ENCODE results near the gene PTCHD1. TPM values are rescaled to one million over a fixed set of nuclear protein-coding genes. Genes with fewer than 3 reads are reported as not detected.

Gene PTCHD1
- polyA plus RNA-seq, 1 of the 3 experiments (the other 2 are of a cell fraction) = not detected

GRCh38 chrX:23356189-23356588 is 21.5 kb downstream of the PTCHD1 start:
- Histone ChIP-seq H3K27me3 (ENCODE audit: insufficient read depth) (no peaks in the 10 kb centered on the region; the same call in 1 of the 2 replicates), H3K27ac (ENCODE audit: low read depth in 2 of 2, low read length in 1 of 2) (no peak overlapping the region), H4K20me1 (ENCODE audit: insufficient read depth) (no peaks in the 10 kb centered on the region), H3K4me3 (ENCODE audit: low read depth in 2 of 2, low read length in 1 of 2) (no peak overlapping the region), H3F3A (replicated peaks; ENCODE audit: insufficient read depth) (no peaks in the 10 kb centered on the region), H3K79me2 (ENCODE audit: insufficient read depth) (no peaks in the 10 kb centered on the region), H2AFZ (ENCODE audit: low read depth) (no peak overlapping the region), H3K9me2 (no peaks in the 10 kb centered on the region), H3K36me3 (replicated peaks in 1 of 2; ENCODE audit: control insufficient read depth in 1 of 2, insufficient read depth in 2 of 2, low read length in 1 of 2) (no peaks in the 10 kb centered on the region), H3K4me1 (ENCODE audit: control insufficient read depth in 1 of 2, insufficient read depth in 2 of 2, low read depth in 1 of 2, low read length in 1 of 2) (no peaks in the 10 kb centered on the region), H3K9me3 (no peaks in the 10 kb centered on the region), H3K4me2 (no peak overlapping the region), H3K9ac (no peak overlapping the region)
- DNase-seq = no peak
- WGBS (ENCODE audit: low lambda C conversion rate) = 20% methylated on average over 6 of the region's 6 CpGs
- POLR2A ChIA-PET = no interaction called here
- TF ChIP-seq GABPA (IDR thresholded peaks at IDR 0.05; ENCODE audit: low read depth) (no peak), TEAD4 (IDR thresholded peaks at IDR 0.05; ENCODE audit: borderline replicate concordance, insufficient read depth) (no peak), EZH2phosphoT487 (IDR thresholded peaks at IDR 0.05; ENCODE audit: borderline replicate concordance, low read depth) (no peak), JUND (IDR thresholded peaks at IDR 0.05) (no peak), POLR2AphosphoS5 (IDR thresholded peaks at IDR 0.05; ENCODE audit: low read depth, low read length) (no peak), MEF2A (IDR thresholded peaks at IDR 0.05; ENCODE audit: borderline replicate concordance, low read depth) (no peak), USF1 (IDR thresholded peaks at IDR 0.05; ENCODE audit: borderline replicate concordance, low read depth) (no peak), FOSL2 (IDR thresholded peaks at IDR 0.05; ENCODE audit: borderline replicate concordance, low read depth) (no peak), CHD2 (IDR thresholded peaks at IDR 0.05; ENCODE audit: low read length, partially characterized antibody) (no peak), FOXM1 (IDR thresholded peaks at IDR 0.05; ENCODE audit: low read depth) (no peak), MAX (IDR thresholded peaks at IDR 0.05; ENCODE audit: low read depth) (no peak), RXRA (IDR thresholded peaks at IDR 0.05; ENCODE audit: borderline replicate concordance, low read depth) (no peak), SMC3 (IDR thresholded peaks at IDR 0.05; ENCODE audit: low read depth, low read length) (no peak), MXI1 (IDR thresholded peaks at IDR 0.05; ENCODE audit: low read depth, low read length) (no peak), CTCF (IDR thresholded peaks at IDR 0.05) (no peak)
- TF ChIP-seq, protein P1, sequence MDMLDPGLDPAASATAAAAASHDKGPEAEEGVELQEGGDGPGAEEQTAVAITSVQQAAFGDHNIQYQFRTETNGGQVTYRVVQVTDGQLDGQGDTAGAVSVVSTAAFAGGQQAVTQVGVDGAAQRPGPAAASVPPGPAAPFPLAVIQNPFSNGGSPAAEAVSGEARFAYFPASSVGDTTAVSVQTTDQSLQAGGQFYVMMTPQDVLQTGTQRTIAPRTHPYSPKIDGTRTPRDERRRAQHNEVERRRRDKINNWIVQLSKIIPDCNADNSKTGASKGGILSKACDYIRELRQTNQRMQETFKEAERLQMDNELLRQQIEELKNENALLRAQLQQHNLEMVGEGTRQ (IDR thresholded peaks at IDR 0.05; ENCODE audit: borderline replicate concordance, low read depth, low read length) = no peak
- TF ChIP-seq, protein P2, sequence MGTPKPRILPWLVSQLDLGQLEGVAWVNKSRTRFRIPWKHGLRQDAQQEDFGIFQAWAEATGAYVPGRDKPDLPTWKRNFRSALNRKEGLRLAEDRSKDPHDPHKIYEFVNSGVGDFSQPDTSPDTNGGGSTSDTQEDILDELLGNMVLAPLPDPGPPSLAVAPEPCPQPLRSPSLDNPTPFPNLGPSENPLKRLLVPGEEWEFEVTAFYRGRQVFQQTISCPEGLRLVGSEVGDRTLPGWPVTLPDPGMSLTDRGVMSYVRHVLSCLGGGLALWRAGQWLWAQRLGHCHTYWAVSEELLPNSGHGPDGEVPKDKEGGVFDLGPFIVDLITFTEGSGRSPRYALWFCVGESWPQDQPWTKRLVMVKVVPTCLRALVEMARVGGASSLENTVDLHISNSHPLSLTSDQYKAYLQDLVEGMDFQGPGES (IDR thresholded peaks at IDR 0.05; ENCODE audit: low read depth, low read length) = no peak
- CTCF ChIA-PET = no interaction called here

All from SK-N-SH (cell line).